HEK293 (cell line): Measurements from ENCODE around the gene KCNK15.

Experiments
- CTCF ChIA-PET: fragments of 350-600 bp; formaldehyde crosslinking; extraction: SDS; loops from one replicate; lab custom pipeline; 2021; ENCODE audit warnings: antibody characterized with exemption; lab: Yijun Ruan, JAX
- POLR2A ChIA-PET: fragments of 300-600 bp; formaldehyde crosslinking; extraction: SDS; loops from one replicate; lab custom pipeline; 2020; ENCODE audit warnings: antibody characterized with exemption, inconsistent platforms; lab: Yijun Ruan, JAX
- H3K27ac ChIP-seq: fragments of 200-500 bp; sonication (Bioruptor generic); 2 replicates; pipeline ENCODE4 v1.5.1; 2014; ENCODE audit warnings: low read depth, low read length, control low read depth, inconsistent platforms; ENCODE audit errors: extremely low read depth
- H3K36me3 ChIP-seq, 2 experiments: fragments of 200-500 bp in 1 of 2; sonication (Bioruptor generic) in 1 of 2; 1 replicate in 1 of 2; 2 replicates in 1 of 2; pipeline ENCODE4 v1.5.1; 2014 to 2017; ENCODE audit warnings: inconsistent platforms in 2 of 2, low read length in 2 of 2; ENCODE audit not compliant: control insufficient read depth in 2 of 2, insufficient read depth in 1 of 2
- H3K4me1 ChIP-seq: fragments of 200-500 bp; sonication (Bioruptor generic); 2 replicates; pipeline ENCODE4 v1.5.1; 2014; ENCODE audit warnings: mild to moderate bottlenecking, low read length, inconsistent platforms; ENCODE audit not compliant: control insufficient read depth, insufficient read depth
- H3K4me3 ChIP-seq: 2 replicates; pipeline ENCODE4 v1.5.1; 2011; ENCODE audit warnings: low read depth, mild to moderate bottlenecking, control low read depth, low read length, moderate library complexity
- H3K9me3 ChIP-seq: fragments of 200-500 bp; sonication (Bioruptor generic); 2 replicates; pipeline ENCODE4 v1.5.1; 2014; ENCODE audit warnings: low read depth, low read length, inconsistent platforms; ENCODE audit not compliant: control insufficient read depth, insufficient read depth
- FEZF1 ChIP-seq: fragments of 450-650 bp; formaldehyde crosslinking; IDR thresholded peaks from 2 replicates; pipeline ENCODE4 v1.5.1; 2016; ENCODE audit warnings: missing biosample characterization, missing genetic modification characterization
- GLIS2 ChIP-seq: fragments of 450-650 bp; formaldehyde crosslinking; IDR thresholded peaks from 2 replicates; pipeline ENCODE4 v1.5.1; 2016; ENCODE audit warnings: missing biosample characterization, missing genetic modification characterization
- IKZF3 ChIP-seq: fragments of 450-650 bp; IDR thresholded peaks from 2 replicates; pipeline ENCODE4 v1.5.0; 2018; ENCODE audit warnings: missing biosample characterization, mild to moderate bottlenecking, missing genetic modification characterization, moderate library complexity
- MZF1 ChIP-seq: fragments of 450-650 bp; formaldehyde crosslinking; IDR thresholded peaks from 2 replicates; pipeline ENCODE4 v1.5.1; 2017; ENCODE audit warnings: missing biosample characterization, missing genetic modification characterization, borderline replicate concordance
- PRDM10 ChIP-seq: fragments of 450-650 bp; formaldehyde crosslinking; IDR thresholded peaks from 2 replicates; pipeline ENCODE4 v1.5.1; 2016; ENCODE audit warnings: missing biosample characterization, missing genetic modification characterization
- PRDM2 ChIP-seq: fragments of 450-650 bp; formaldehyde crosslinking; IDR thresholded peaks from 2 replicates; pipeline ENCODE4 v1.5.1; 2016; ENCODE audit warnings: missing biosample characterization, missing genetic modification characterization, borderline replicate concordance
- PRDM6 ChIP-seq: fragments of 450-650 bp; formaldehyde crosslinking; IDR thresholded peaks from 2 replicates; pipeline ENCODE4 v1.5.1; 2017; ENCODE audit warnings: missing biosample characterization, missing genetic modification characterization
- ZNF169 ChIP-seq: fragments of 450-650 bp; formaldehyde crosslinking; IDR thresholded peaks from 2 replicates; pipeline ENCODE4 v1.5.1; 2016; ENCODE audit warnings: missing biosample characterization, missing genetic modification characterization
- ZNF18 ChIP-seq: fragments of 450-650 bp; formaldehyde crosslinking; IDR thresholded peaks from 2 replicates; pipeline ENCODE4 v1.5.1; 2016; ENCODE audit warnings: missing biosample characterization, missing genetic modification characterization
- ZNF214 ChIP-seq: fragments of 450-650 bp; formaldehyde crosslinking; IDR thresholded peaks from 2 replicates; pipeline ENCODE4 v1.5.1; 2017; ENCODE audit warnings: missing biosample characterization, mild to moderate bottlenecking, missing genetic modification characterization, borderline replicate concordance
- ZNF280D ChIP-seq: fragments of 450-650 bp; formaldehyde crosslinking; IDR thresholded peaks from 2 replicates; pipeline ENCODE4 v1.5.1; 2016; ENCODE audit warnings: missing biosample characterization, missing genetic modification characterization
- ZNF311 ChIP-seq: fragments of 450-650 bp; formaldehyde crosslinking; IDR thresholded peaks from 2 replicates; pipeline ENCODE4 v1.5.1; 2017; ENCODE audit warnings: missing biosample characterization, missing genetic modification characterization, borderline replicate concordance
- ZNF335 ChIP-seq: fragments of 450-650 bp; formaldehyde crosslinking; conservative IDR thresholded peaks from 2 replicates; pipeline ENCODE4 v1.5.1; 2016; ENCODE audit warnings: missing biosample characterization, missing genetic modification characterization
- ZNF426 ChIP-seq: fragments of 450-650 bp; formaldehyde crosslinking; IDR thresholded peaks from 2 replicates; pipeline ENCODE4 v1.5.1; 2017; ENCODE audit warnings: missing biosample characterization, missing genetic modification characterization, mild to moderate bottlenecking, inconsistent platforms, moderate library complexity
- ZNF521 ChIP-seq: fragments of 450-650 bp; formaldehyde crosslinking; IDR thresholded peaks from 2 replicates; pipeline ENCODE4 v1.5.1; 2017; ENCODE audit warnings: missing biosample characterization, mild to moderate bottlenecking, missing genetic modification characterization
- ZNF585B ChIP-seq: fragments of 450-650 bp; formaldehyde crosslinking; IDR thresholded peaks from 2 replicates; pipeline ENCODE4 v1.5.1; 2016; ENCODE audit warnings: missing biosample characterization, missing genetic modification characterization
- ZNF692 ChIP-seq: fragments of 450-650 bp; formaldehyde crosslinking; IDR thresholded peaks from 2 replicates; pipeline ENCODE4 v1.5.1; 2016; ENCODE audit warnings: missing biosample characterization, missing genetic modification characterization
- ZNF776 ChIP-seq: fragments of 450-650 bp; formaldehyde crosslinking; IDR thresholded peaks from 2 replicates; pipeline ENCODE4 v1.5.0; 2017; ENCODE audit warnings: missing biosample characterization, missing genetic modification characterization, borderline replicate concordance

The KCNK15 gene

GRCh38 chr20:44788706-44789456 lies 43.2 kb downstream of the KCNK15 start:
- ChIA-PET CTCF (interaction anchor here (0.6 to 1.1 kb wide), 3 partner anchors 11 to 73 kb away, joined by 3 read pairs; no protein-coding TSS in a partner anchor), POLR2A (no interaction called here)
- H3K4me1 ChIP-seq, result no peaks in the 10 kb centered on the region
- no peak overlapping the region for H3K4me3 ChIP-seq
- H3K36me3 ChIP-seq, result no peaks in the 10 kb centered on the region
- H3K9me3 ChIP-seq, result no peaks in the 10 kb centered on the region
- no peak overlapping the region for H3K27ac ChIP-seq
- TF ChIP-seq ZNF776 (tag by site-specific recombination) (no peak), ZNF521 (tag by site-specific recombination) (no peak), ZNF692 (tag by site-specific recombination) (no peak), PRDM10 (tag by site-specific recombination) (peak; percentile 89), ZNF311 (tag by site-specific recombination) (no peak), IKZF3 (tag by site-specific recombination) (no peak), ZNF335 (no peak), ZNF214 (tag by site-specific recombination) (no peak), ZNF426 (no peak), GLIS2 (tag by site-specific recombination) (no peak), MZF1 (tag by site-specific recombination) (no peak), ZNF280D (tag by site-specific recombination) (no peak), FEZF1 (tag by site-specific recombination) (peak; percentile 42), PRDM6 (tag by site-specific recombination) (peak; percentile 71), ZNF18 (tag by site-specific recombination) (peak; percentile 88), ZNF169 (no peak), ZNF585B (no peak), PRDM2 (tag by site-specific recombination) (no peak)
